SK-N-SH treated with all-trans-retinoic acid at 6 μM for 48 hours (cell line): ENCODE measurements around the gene SMIM31.

Experiments
- BACH2 ChIP-seq: fragments of 250-450 bp; sonication (Bioruptor Pico); IDR thresholded peaks from 2 replicates; pipeline ENCODE4 v1.9.0; 2021; ENCODE audit warnings: mild to moderate bottlenecking, borderline replicate concordance
- ISL1 ChIP-seq: fragments of 250-450 bp; sonication (Bioruptor Pico); IDR thresholded peaks from 2 replicates; pipeline ENCODE4 v2.1.2; 2022; ENCODE audit warnings: mild to moderate bottlenecking, moderate library complexity
- PATZ1 ChIP-seq: fragments of 250-450 bp; sonication (Bioruptor Pico); IDR thresholded peaks from 2 replicates; pipeline ENCODE4 v1.8.0; 2020; ENCODE audit warnings: mild to moderate bottlenecking, moderate library complexity, borderline replicate concordance
- RARB ChIP-seq: fragments of 250-450 bp; sonication (Bioruptor Pico); IDR thresholded peaks from 2 replicates; pipeline ENCODE4 v1.8.0; 2021; ENCODE audit warnings: mild to moderate bottlenecking, moderate library complexity
- TCF4 ChIP-seq: fragments of 250-450 bp; sonication (Bioruptor Pico); IDR thresholded peaks from 2 replicates; pipeline ENCODE4 v1.8.0; 2021; ENCODE audit warnings: mild to moderate bottlenecking, moderate library complexity, borderline replicate concordance
- TOX ChIP-seq: fragments of 250-450 bp; sonication (Bioruptor Pico); IDR thresholded peaks from 2 replicates; pipeline ENCODE4 v1.8.0; 2021; ENCODE audit warnings: mild to moderate bottlenecking, moderate library complexity, borderline replicate concordance
- ZC3H10 ChIP-seq: fragments of 250-450 bp; sonication (Bioruptor Pico); IDR thresholded peaks from 2 replicates; pipeline ENCODE4 v1.5.1; 2021; ENCODE audit warnings: mild to moderate bottlenecking, moderate library complexity
- ZFP3 ChIP-seq: fragments of 250-450 bp; sonication (Bioruptor Pico); IDR thresholded peaks from 2 replicates; pipeline ENCODE4 v1.5.0; 2020; ENCODE audit warnings: mild to moderate bottlenecking, moderate library complexity
- ZFP30 ChIP-seq: fragments of 450-650 bp; formaldehyde crosslinking; IDR thresholded peaks from 2 replicates; pipeline ENCODE4 v1.5.0; 2022; ENCODE audit warnings: mild to moderate bottlenecking, moderate library complexity
- ZNF565 ChIP-seq: fragments of 450-650 bp; formaldehyde crosslinking; conservative IDR thresholded peaks from 2 replicates; pipeline ENCODE4 v1.5.0; 2020; ENCODE audit warnings: low read depth, mild to moderate bottlenecking, moderate library complexity
- TF ChIP-seq, protein P1 (sequence below): fragments of 250-450 bp; sonication (Bioruptor Pico); IDR thresholded peaks from 2 replicates; pipeline ENCODE4 v1.8.0; 2021; ENCODE audit warnings: low read depth, mild to moderate bottlenecking, moderate library complexity, borderline replicate concordance

- TF ChIP-seq ZFP3 (CRISPR knock-in tag) (no peak), ZC3H10 (no peak), TOX (CRISPR knock-in tag) (no peak), ISL1 (CRISPR knock-in tag) (no peak), BACH2 (CRISPR knock-in tag) (no peak), ZNF565 (CRISPR knock-in tag) (no peak), RARB (CRISPR knock-in tag) (no peak), TCF4 (no peak), PATZ1 (CRISPR knock-in tag) (no peak), ZFP30 (CRISPR knock-in tag) (no peak)
- TF ChIP-seq, protein P1, sequence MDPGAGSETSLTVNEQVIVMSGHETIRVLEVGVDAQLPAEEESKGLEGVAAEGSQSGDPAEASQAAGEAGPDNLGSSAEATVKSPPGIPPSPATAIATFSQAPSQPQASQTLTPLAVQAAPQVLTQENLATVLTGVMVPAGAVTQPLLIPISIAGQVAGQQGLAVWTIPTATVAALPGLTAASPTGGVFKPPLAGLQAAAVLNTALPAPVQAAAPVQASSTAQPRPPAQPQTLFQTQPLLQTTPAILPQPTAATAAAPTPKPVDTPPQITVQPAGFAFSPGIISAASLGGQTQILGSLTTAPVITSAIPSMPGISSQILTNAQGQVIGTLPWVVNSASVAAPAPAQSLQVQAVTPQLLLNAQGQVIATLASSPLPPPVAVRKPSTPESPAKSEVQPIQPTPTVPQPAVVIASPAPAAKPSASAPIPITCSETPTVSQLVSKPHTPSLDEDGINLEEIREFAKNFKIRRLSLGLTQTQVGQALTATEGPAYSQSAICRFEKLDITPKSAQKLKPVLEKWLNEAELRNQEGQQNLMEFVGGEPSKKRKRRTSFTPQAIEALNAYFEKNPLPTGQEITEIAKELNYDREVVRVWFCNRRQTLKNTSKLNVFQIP: no peak
Observed at GRCh38 chr4:164748375-164748774, 5.6 kb upstream of the SMIM31 start.
